Measurements from ENCODE around the gene BEND7. TPM values are rescaled to one million over a fixed set of nuclear protein-coding genes. Genes with fewer than 3 reads are reported as not detected.

BEND7 gene
- total and polyA plus RNA-seq, 4 donors = 4.9 to 27.6 (median 10.4) TPM

DNA sequence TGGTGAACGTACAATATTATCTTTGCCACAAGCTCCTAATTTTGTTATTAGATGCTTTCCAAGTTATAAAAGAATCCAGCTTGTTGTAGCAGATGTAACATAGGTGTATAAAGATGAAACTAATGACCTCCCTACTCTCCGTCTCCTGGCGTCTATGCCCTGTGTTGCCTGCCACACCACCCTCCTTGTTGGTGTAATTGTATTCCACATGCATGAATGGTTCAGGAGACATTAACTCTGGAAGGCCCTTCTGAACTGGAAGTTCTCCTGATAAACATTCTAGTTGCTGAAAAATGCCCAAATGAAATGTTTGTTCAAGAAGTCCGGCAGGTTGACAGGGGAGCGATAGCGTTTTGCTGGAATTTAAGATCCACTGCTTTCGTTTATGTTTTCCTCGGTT lies 126.8 kb downstream of the BEND7 start:
- Histone ChIP-seq H3K9ac (ENCODE audit: insufficient read depth in 1 of 2, low read length in 2 of 2) (no peak overlapping the region), H3K9me3 (ENCODE audit: control insufficient read depth in 4 of 4, insufficient read depth in 3 of 4, low read length in 3 of 4) (no peaks in the 10 kb centered on the region), H3K27me3 (ENCODE audit: control insufficient read depth in 3 of 3, insufficient read depth in 3 of 3, low read length in 2 of 3) (no peaks in the 10 kb centered on the region), H3K4me1 (ENCODE audit: control insufficient read depth in 5 of 5, insufficient read depth in 5 of 5, low read length in 5 of 5) (no peaks in the 10 kb centered on the region), H3K36me3 (ENCODE audit: control insufficient read depth in 4 of 4, insufficient read depth in 4 of 4, low read length in 4 of 4) (no peaks in the 10 kb centered on the region), H3K27ac (ENCODE audit: low read depth in 1 of 2, low read length in 1 of 2) (no peak overlapping the region), H3K4me3 (no peak overlapping the region)
- DNase-seq = no peak
- 81 to 84% methylated on average over 8 of the region's 8 CpGs for WGBS, 2 donors
- ATAC-seq (ENCODE audit: insufficient read depth, low FRiP score) = no peak
- TF ChIP-seq, protein P1, sequence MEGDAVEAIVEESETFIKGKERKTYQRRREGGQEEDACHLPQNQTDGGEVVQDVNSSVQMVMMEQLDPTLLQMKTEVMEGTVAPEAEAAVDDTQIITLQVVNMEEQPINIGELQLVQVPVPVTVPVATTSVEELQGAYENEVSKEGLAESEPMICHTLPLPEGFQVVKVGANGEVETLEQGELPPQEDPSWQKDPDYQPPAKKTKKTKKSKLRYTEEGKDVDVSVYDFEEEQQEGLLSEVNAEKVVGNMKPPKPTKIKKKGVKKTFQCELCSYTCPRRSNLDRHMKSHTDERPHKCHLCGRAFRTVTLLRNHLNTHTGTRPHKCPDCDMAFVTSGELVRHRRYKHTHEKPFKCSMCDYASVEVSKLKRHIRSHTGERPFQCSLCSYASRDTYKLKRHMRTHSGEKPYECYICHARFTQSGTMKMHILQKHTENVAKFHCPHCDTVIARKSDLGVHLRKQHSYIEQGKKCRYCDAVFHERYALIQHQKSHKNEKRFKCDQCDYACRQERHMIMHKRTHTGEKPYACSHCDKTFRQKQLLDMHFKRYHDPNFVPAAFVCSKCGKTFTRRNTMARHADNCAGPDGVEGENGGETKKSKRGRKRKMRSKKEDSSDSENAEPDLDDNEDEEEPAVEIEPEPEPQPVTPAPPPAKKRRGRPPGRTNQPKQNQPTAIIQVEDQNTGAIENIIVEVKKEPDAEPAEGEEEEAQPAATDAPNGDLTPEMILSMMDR (IDR thresholded peaks at IDR 0.05; ENCODE audit: control extremely low read depth, extremely low read depth) = no peak

DNA sequence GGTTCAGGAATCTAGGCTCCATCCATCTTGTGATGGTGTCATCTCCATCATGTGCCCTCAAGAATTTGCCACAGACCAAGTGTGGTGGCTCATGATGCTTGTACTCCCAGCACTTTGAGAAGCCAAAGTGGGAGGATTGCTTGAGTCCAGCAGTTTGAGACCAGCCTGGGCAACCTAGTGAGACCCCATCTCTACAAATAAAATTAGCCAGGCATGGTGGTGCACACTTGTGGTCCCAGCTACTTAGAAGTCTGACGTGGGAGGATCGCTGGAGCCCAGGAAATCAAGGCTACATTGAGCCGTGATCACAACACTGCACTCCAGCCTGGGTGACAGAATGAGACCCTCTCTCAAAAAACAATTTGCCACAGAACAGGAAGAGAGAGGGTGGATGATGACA lies 127.7 kb downstream of the BEND7 start:
- 93 to 99% methylated on average over 3 of the region's 3 CpGs for WGBS, 2 donors
- TF ChIP-seq, protein P1 (IDR thresholded peaks at IDR 0.05; ENCODE audit: control extremely low read depth, extremely low read depth) = no peak

DNA sequence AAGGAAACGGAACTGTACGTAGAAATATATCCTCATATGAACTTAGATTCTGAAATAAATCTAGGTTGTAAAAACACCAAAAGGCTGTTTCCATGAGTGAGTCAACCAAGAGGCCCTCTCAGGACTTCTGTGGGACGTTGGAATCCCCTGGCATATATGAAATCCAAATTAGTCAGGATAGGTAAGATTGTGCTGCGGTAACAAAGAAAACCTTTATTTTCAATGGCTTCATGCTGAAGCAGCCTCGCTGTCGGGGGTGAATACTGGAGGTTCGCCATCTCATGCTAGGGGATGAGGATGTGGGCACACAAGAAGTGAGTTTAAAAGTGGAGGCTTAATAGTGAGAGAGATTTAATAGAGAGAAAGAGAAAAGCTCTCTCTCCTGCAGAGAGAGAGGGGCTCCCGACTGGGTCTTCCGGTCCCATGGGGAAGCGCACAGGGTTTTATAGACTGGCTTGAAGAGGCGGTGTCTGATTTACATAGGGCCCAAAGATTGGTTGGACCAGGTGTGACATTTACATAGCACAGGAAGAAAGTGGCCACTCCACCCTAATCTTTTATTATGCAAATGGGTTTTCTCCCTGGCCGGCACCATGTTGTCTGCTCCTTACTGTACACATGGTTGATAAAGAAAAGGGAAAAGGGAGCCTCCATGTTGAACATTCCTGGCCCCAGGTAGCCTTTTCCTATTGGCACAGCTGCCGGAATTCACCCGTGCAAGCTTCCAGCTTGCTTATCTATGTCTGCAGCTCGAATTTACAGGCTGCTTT lies 128.4 kb downstream of the BEND7 start:
- DNase-seq = no peak
- TF ChIP-seq, protein P1 (IDR thresholded peaks at IDR 0.05; ENCODE audit: control extremely low read depth, extremely low read depth) = no peak
- no peak overlapping the region for H3K4me3 ChIP-seq

More for the DNA sequence above, 127.7 kb downstream of the BEND7 start:
- Histone ChIP-seq H3K27me3 (ENCODE audit: control insufficient read depth in 3 of 3, insufficient read depth in 3 of 3, low read length in 2 of 3) (no peaks in the 10 kb centered on the region), H3K27ac (ENCODE audit: low read depth in 1 of 2, low read length in 1 of 2) (no peak overlapping the region), H3K9ac (ENCODE audit: insufficient read depth in 1 of 2, low read length in 2 of 2) (no peak overlapping the region), H3K4me3 (no peak overlapping the region), H3K9me3 (ENCODE audit: control insufficient read depth in 4 of 4, insufficient read depth in 3 of 4, low read length in 3 of 4) (no peaks in the 10 kb centered on the region), H3K36me3 (ENCODE audit: control insufficient read depth in 4 of 4, insufficient read depth in 4 of 4, low read length in 4 of 4) (no peaks in the 10 kb centered on the region), H3K4me1 (ENCODE audit: control insufficient read depth in 5 of 5, insufficient read depth in 5 of 5, low read length in 5 of 5) (no peaks in the 10 kb centered on the region)
- no peak for DNase-seq
- ATAC-seq (ENCODE audit: insufficient read depth, low FRiP score) = no peak

More for the DNA sequence above, 128.4 kb downstream of the BEND7 start:
- H3K9ac ChIP-seq (ENCODE audit: insufficient read depth in 1 of 2, low read length in 2 of 2) = no peak overlapping the region
- no peaks in the 10 kb centered on the region for H3K36me3 ChIP-seq (ENCODE audit: control insufficient read depth in 4 of 4, insufficient read depth in 4 of 4, low read length in 4 of 4)
- no peak for ATAC-seq (ENCODE audit: insufficient read depth, low FRiP score)
- H3K4me1 ChIP-seq (ENCODE audit: control insufficient read depth in 5 of 5, insufficient read depth in 5 of 5, low read length in 5 of 5) = no peaks in the 10 kb centered on the region
- H3K27ac ChIP-seq (ENCODE audit: low read depth in 1 of 2, low read length in 1 of 2) = no peak overlapping the region
- 76 to 84% methylated on average over 15 of the region's 15 CpGs for WGBS, 2 donors
- H3K9me3 ChIP-seq (ENCODE audit: control insufficient read depth in 4 of 4, insufficient read depth in 3 of 4, low read length in 3 of 4) = no peaks in the 10 kb centered on the region
- H3K27me3 ChIP-seq (ENCODE audit: control insufficient read depth in 3 of 3, insufficient read depth in 3 of 3, low read length in 2 of 3) = no peaks in the 10 kb centered on the region

All from lung (tissue), 12 donors.